GM12878 (cell line): ENCODE results near the gene SYNM. TPM values are rescaled to one million over a fixed set of nuclear protein-coding genes. Genes with fewer than 3 reads are reported as not detected.

Experiments used
- ATAC-seq: fragments of 200-7000 bp; cut with Tn5 transposase; 3 replicates; pipeline ENCODE4 v1.9.1; 2020; ENCODE audit warnings: mild to moderate bottlenecking, moderate library complexity
- BruUV-seq: library from RNA; stranded (reverse); fragments of 400-500 nt; replicated peaks from 2 replicates; lab custom pipeline; 2021; lab: Mats Ljungman, UMichigan
- CTCF ChIA-PET: fragments of 300-600 bp; sonication (Branson Sonifier 250); formaldehyde crosslinking; extraction: SDS; loops from one replicate; lab custom pipeline; 2021; ENCODE audit warnings: inconsistent platforms; lab: Yijun Ruan, JAX
- POLR2A ChIA-PET: fragments of 350-600 bp; formaldehyde crosslinking; extraction: SDS; loops from one replicate; lab custom pipeline; 2021; ENCODE audit warnings: inconsistent platforms; lab: Charles Lee
- RAD21 ChIA-PET: fragments of 300-600 bp; sonication (Branson Sonifier 250); formaldehyde crosslinking; loops from one replicate; lab custom pipeline; 2023; ENCODE audit warnings: antibody characterized with exemption; ENCODE audit not compliant: unreplicated experiment; lab: Charles Lee
- SMC1A ChIA-PET: fragments of 300-600 bp; sonication (Branson Sonifier 250); formaldehyde crosslinking; loops from one replicate; lab custom pipeline; 2023; ENCODE audit not compliant: unreplicated experiment, uncharacterized antibody; lab: Charles Lee
- DNase-seq: peaks from one replicate; pipeline ENCODE4 v3.0.0-alpha.2; 2011; ENCODE audit warnings: low read depth, low spot score
- FAIRE-seq: peaks from 3 replicates; lab custom pipeline; 2011; peaks lifted over from hg19 to GRCh38; lab: Jason Lieb, UNC
- H2AFZ ChIP-seq: 2 replicates; pipeline ENCODE4 v1.6.0; 2011; ENCODE audit warnings: low read depth, low read length, control low read depth; ENCODE audit not compliant: control insufficient read depth
- H3K27ac ChIP-seq: 2 replicates; pipeline ENCODE4 v1.5.1; 2011; ENCODE audit warnings: control low read depth; ENCODE audit not compliant: control insufficient read depth, insufficient read depth
- H3K27me3 ChIP-seq, 2 experiments: replicated peaks in 1 of 2; 2 replicates each; pipeline versions ENCODE4 v1.6.0 to v1.6.1; 2011; ENCODE audit warnings: low read length in 1 of 2; ENCODE audit not compliant: control insufficient read depth in 2 of 2, insufficient read depth in 2 of 2
- H3K36me3 ChIP-seq, 2 experiments: 2 replicates each; pipeline ENCODE4 v1.5.1; 2011; ENCODE audit warnings: low read length in 1 of 2; ENCODE audit not compliant: control insufficient read depth in 2 of 2, insufficient read depth in 2 of 2
- H3K4me1 ChIP-seq: 2 replicates; pipeline ENCODE4 v1.6.1; 2011; ENCODE audit warnings: mild to moderate bottlenecking, low read length, moderate library complexity, mixed read lengths; ENCODE audit not compliant: control insufficient read depth, insufficient read depth
- H3K4me2 ChIP-seq: 2 replicates; pipeline ENCODE4 v1.6.0; 2011; ENCODE audit warnings: control low read depth; ENCODE audit not compliant: control insufficient read depth, insufficient read depth
- H3K4me3 ChIP-seq: fragments of 200-600 bp; sonication (generic); 2 replicates; pipeline ENCODE4 v1.5.1; 2016
- H3K79me2 ChIP-seq: 2 replicates; pipeline ENCODE4 v1.6.0; 2011; ENCODE audit warnings: low read length; ENCODE audit not compliant: control insufficient read depth, insufficient read depth
- H3K9ac ChIP-seq: 2 replicates; pipeline ENCODE4 v1.8.0; 2011; ENCODE audit warnings: low read length, control low read depth, mixed read lengths; ENCODE audit not compliant: control insufficient read depth, insufficient read depth
- H3K9me3 ChIP-seq: replicated peaks from 3 replicates; pipeline ENCODE4 v1.5.1; 2011; ENCODE audit warnings: mild to moderate bottlenecking, low read length; ENCODE audit not compliant: control insufficient read depth, insufficient read depth
- H4K20me1 ChIP-seq: 2 replicates; pipeline ENCODE4 v1.6.0; 2011; ENCODE audit not compliant: control insufficient read depth, insufficient read depth
- EGR1 ChIP-seq, 2 experiments: IDR thresholded peaks; 1 replicate in 1 of 2; 2 replicates in 1 of 2; pipeline ENCODE4 v1.6.1; 2011 to 2012; ENCODE audit warnings: low read depth in 2 of 2, low read length in 2 of 2, borderline replicate concordance in 1 of 2, mild to moderate bottlenecking in 1 of 2, moderate library complexity in 1 of 2
- MEF2A ChIP-seq: IDR thresholded peaks from 2 replicates; pipeline ENCODE4 v1.6.1; 2011; ENCODE audit warnings: low read depth, mild to moderate bottlenecking, low read length, moderate library complexity; ENCODE audit not compliant: insufficient read depth
- POLR2AphosphoS2 ChIP-seq: IDR thresholded peaks from 2 replicates; pipeline ENCODE4 v1.6.1; 2011; ENCODE audit warnings: low read depth, mild to moderate bottlenecking, low read length, improper control_type of control experiment, moderate library complexity
- POU2F2 ChIP-seq: IDR thresholded peaks from 3 replicates; pipeline ENCODE4 v1.6.1; 2011; ENCODE audit warnings: low read depth, mild to moderate bottlenecking, low read length, borderline replicate concordance
- RAD51 ChIP-seq: fragments of 450-650 bp; IDR thresholded peaks from 2 replicates; pipeline ENCODE4 v1.6.1; 2016; ENCODE audit warnings: moderate library complexity, mild to moderate bottlenecking, inconsistent platforms
- RB1 ChIP-seq: fragments of 450-650 bp; formaldehyde crosslinking; IDR thresholded peaks from 2 replicates; pipeline ENCODE4 v1.6.1; 2017; ENCODE audit warnings: mild to moderate bottlenecking, borderline replicate concordance
- WGBS: methylation state at CpG from one replicate; pipeline ENCODE4 v1.1.6; 2016; ENCODE audit warnings: low lambda C conversion rate; ENCODE audit not compliant: insufficient replicate concordance, insufficient coverage; ENCODE audit errors: missing lambda C conversion rate; 5-methylcytosine and 5-hydroxymethylcytosine counted together
- in situ Hi-C: fragments of 300-500 bp; cut with MboI; formaldehyde crosslinking; loops from 9 replicates; pipeline ENCODE4 v1.14.3; 2018; ENCODE audit warnings: mixed read lengths
- intact Hi-C: fragments of 100-400 bp; cut with micrococcal nuclease; formaldehyde crosslinking; loops from one replicate; pipeline ENCODE4 v1.14.2; 2022; ENCODE audit not compliant: unreplicated experiment
- polyA plus RNA-seq, 11 experiments: library from polyadenylated mRNA; depleted of rRNA in 4 of 11; unstranded in 6 of 11; stranded (reverse) in 5 of 11; fragments of >200 nt; fragmentation: Nextera tagmentation in 4 of 11; fragmentation: Illumina TruSeq in 1 of 11; extraction: Ambion mirVana in 4 of 11; extraction: Trizol in 1 of 11; gene quantifications; 1 replicate in 1 of 11; 2 replicates in 10 of 11; pipeline versions ENCODE4 v1.2.1 to v1.2.3, GENCODE V29; 2011 to 2016; ENCODE audit warnings: inconsistent platforms in 2 of 11, missing spikeins in 2 of 11, low read depth in 1 of 11
- total RNA-seq, 4 experiments: library from RNA; depleted of rRNA in 3 of 4; stranded (reverse); fragments of >200 nt in 3 of 4; fragmentation: Illumina TruSeq in 1 of 4; extraction: Trizol in 1 of 4; gene quantifications; 2 replicates each; pipeline versions ENCODE4 v1.2.1 to v1.2.3, GENCODE V29; 2013 to 2021
- TF ChIP-seq, protein P1 (sequence below): IDR thresholded peaks from 2 replicates; pipeline ENCODE4 v1.6.1; 2011; ENCODE audit warnings: borderline replicate concordance, low read depth, mild to moderate bottlenecking, moderate library complexity, mixed read lengths, low read length; ENCODE audit not compliant: insufficient read depth; ENCODE audit errors: extremely low read length
- TF ChIP-seq, protein P2 (sequence below): fragments of 450-650 bp; IDR thresholded peaks from 2 replicates; pipeline ENCODE4 v1.6.1; 2016; ENCODE audit warnings: mild to moderate bottlenecking
- TF ChIP-seq, protein P3 (sequence below): fragments of 450-650 bp; conservative IDR thresholded peaks from 2 replicates; pipeline ENCODE4 v1.6.1; 2017; ENCODE audit warnings: mild to moderate bottlenecking, moderate library complexity

The SYNM gene
- total and polyA plus RNA-seq, 10 of the 15 experiments (the other 5 are each of a cell fraction or from before 2014, with no cell fraction given) = 0.05 to 1.1 (median 0.89) TPM; not detected in 1

GRCh38 chr15:99145778-99146177, 40.9 kb downstream of the SYNM start:
- DNase-seq (no peak), FAIRE-seq (no peak), ATAC-seq (no peak)
- no peak overlapping the region for H3K4me3 ChIP-seq
- ChIA-PET CTCF (no interaction called here), POLR2A (interaction anchor here (0.5 kb wide), 1 partner anchor 146 kb away, joined by 3 read pairs; no protein-coding TSS in a partner anchor), SMC1A (no interaction called here), RAD21 (no interaction called here)
- H3K79me2 ChIP-seq = no peaks in the 10 kb centered on the region
- no peak for TF ChIP-seq POU2F2
- TF ChIP-seq, protein P1, sequence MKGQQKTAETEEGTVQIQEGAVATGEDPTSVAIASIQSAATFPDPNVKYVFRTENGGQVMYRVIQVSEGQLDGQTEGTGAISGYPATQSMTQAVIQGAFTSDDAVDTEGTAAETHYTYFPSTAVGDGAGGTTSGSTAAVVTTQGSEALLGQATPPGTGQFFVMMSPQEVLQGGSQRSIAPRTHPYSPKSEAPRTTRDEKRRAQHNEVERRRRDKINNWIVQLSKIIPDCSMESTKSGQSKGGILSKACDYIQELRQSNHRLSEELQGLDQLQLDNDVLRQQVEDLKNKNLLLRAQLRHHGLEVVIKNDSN = no peak
- no peak for TF ChIP-seq POLR2AphosphoS2
- no peak for TF ChIP-seq RAD51
- H3K4me2 ChIP-seq = no peak overlapping the region
- no peak overlapping the region for H3K9ac ChIP-seq
- in situ Hi-C loops (no loop called here), intact Hi-C loops (no loop called here)
- no peaks in the 10 kb centered on the region for H4K20me1 ChIP-seq
- BruUV-seq = no TSS peak
- no peak overlapping the region for H3K27ac ChIP-seq
- no peaks in the 10 kb centered on the region for H3K27me3 ChIP-seq
- H3K4me1 ChIP-seq = no peaks in the 10 kb centered on the region
- WGBS = 43% methylated on average over 5 of the region's 6 CpGs
- H3K36me3 ChIP-seq = peaks cover 0 to 5% of the 10 kb centered on the region in 2 experiments; a peak in 1 of 4 replicates
- H3K9me3 ChIP-seq = no peaks in the 10 kb centered on the region
- H2AFZ ChIP-seq = no peak overlapping the region

DNA sequence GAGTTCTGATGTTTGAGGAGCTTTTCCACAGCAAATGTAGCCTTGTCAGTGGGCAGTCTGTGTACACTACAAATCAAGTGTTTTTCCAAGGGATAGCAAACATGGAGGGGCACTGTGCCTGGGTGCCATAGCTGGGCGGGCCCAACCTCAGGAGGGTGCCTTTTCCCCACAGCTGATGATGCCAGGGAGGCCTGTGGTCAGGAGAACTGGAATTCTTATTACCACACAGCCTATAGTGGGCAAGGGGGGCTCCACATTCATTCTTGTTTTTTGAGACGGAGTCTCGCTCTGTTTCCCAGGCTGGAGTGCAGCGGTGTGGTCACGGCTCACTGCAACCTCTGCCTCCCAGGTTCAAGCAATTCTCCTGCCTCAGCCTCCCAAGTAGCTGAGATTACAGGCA, 41.8 kb downstream of the SYNM start:
- Histone ChIP-seq H3K9me3 (no peaks in the 10 kb centered on the region), H3K27me3 (no peaks in the 10 kb centered on the region), H3K4me2 (no peak overlapping the region), H3K4me1 (no peaks in the 10 kb centered on the region), H4K20me1 (no peaks in the 10 kb centered on the region), H3K4me3 (no peak overlapping the region), H3K79me2 (no peaks in the 10 kb centered on the region), H3K9ac (no peak overlapping the region), H3K27ac (no peak overlapping the region), H3K36me3 (peaks cover 0 to 5% of the 10 kb centered on the region in 2 experiments; a peak in 1 of 4 replicates), H2AFZ (no peak overlapping the region)
- no peak for ATAC-seq
- in situ Hi-C loops = no loop called here
- no peak for FAIRE-seq
- RAD21 ChIA-PET = no interaction called here
- no peak for DNase-seq
- intact Hi-C loops = no loop called here
- SMC1A ChIA-PET = no interaction called here
- BruUV-seq = no TSS peak
- POLR2A ChIA-PET = no interaction called here
- CTCF ChIA-PET = no interaction called here
- 79% methylated on average over 5 of the region's 5 CpGs for WGBS
- TF ChIP-seq RB1 (no peak), MEF2A (no peak), EGR1 (IDR thresholded peaks at IDR 0.05; ENCODE audit: borderline replicate concordance in 1 of 2, low read depth in 2 of 2, low read length in 2 of 2) (no peak)
- TF ChIP-seq, protein P2, sequence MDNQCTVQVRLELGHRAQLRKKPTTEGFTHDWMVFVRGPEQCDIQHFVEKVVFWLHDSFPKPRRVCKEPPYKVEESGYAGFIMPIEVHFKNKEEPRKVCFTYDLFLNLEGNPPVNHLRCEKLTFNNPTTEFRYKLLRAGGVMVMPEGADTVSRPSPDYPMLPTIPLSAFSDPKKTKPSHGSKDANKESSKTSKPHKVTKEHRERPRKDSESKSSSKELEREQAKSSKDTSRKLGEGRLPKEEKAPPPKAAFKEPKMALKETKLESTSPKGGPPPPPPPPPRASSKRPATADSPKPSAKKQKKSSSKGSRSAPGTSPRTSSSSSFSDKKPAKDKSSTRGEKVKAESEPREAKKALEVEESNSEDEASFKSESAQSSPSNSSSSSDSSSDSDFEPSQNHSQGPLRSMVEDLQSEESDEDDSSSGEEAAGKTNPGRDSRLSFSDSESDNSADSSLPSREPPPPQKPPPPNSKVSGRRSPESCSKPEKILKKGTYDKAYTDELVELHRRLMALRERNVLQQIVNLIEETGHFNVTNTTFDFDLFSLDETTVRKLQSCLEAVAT = no peak
- TF ChIP-seq, protein P3, sequence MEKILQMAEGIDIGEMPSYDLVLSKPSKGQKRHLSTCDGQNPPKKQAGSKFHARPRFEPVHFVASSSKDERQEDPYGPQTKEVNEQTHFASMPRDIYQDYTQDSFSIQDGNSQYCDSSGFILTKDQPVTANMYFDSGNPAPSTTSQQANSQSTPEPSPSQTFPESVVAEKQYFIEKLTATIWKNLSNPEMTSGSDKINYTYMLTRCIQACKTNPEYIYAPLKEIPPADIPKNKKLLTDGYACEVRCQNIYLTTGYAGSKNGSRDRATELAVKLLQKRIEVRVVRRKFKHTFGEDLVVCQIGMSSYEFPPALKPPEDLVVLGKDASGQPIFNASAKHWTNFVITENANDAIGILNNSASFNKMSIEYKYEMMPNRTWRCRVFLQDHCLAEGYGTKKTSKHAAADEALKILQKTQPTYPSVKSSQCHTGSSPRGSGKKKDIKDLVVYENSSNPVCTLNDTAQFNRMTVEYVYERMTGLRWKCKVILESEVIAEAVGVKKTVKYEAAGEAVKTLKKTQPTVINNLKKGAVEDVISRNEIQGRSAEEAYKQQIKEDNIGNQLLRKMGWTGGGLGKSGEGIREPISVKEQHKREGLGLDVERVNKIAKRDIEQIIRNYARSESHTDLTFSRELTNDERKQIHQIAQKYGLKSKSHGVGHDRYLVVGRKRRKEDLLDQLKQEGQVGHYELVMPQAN = no peak
- TF ChIP-seq, protein P1 = no peak
